ENCODE results near the gene RNPS1. TPM values are rescaled to one million over a fixed set of nuclear protein-coding genes. Genes with fewer than 3 reads are reported as not detected.

RNPS1 gene
- total RNA-seq, 1 experiment from 2014 or later, result 131 TPM

DNA sequence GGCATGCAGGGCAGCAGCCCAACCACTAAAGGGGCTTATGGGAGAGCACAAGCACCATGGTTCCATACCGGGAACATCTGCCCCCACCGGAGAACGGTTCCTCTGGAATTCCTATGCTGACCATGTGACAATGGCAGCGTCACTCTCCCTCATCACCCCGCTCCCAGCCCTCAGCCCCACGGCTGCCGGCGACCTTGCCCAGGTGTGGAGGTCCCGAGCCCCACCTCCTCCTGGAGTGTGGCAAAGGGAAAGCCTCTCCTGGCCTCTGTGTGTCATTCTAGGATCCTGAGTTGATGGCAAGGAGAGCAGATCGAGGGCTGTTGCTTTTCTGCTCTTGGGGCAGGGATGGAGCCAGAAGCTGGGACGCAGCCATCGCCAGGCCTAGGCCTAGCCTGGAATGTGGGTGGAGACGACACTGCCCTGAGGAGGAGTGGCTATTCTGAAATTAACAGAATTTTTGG is 17.8 kb upstream of the RNPS1 start:
- ChIA-PET CTCF (no interaction called here), POLR2A (ENCODE audit: unreplicated experiment) (no interaction called here)
- intact Hi-C loops (cut with micrococcal nuclease), result no loop called here
- H3F3A ChIP-seq (ENCODE audit: low read length, unreplicated experiment), result no peaks in the 10 kb centered on the region
- no peak overlapping the region for H2AFZ ChIP-seq (ENCODE audit: low read length)
- H4K20me1 ChIP-seq (ENCODE audit: low read length), result no peaks in the 10 kb centered on the region
- BruUV-seq (replicated peaks), result no TSS peak
- H3K9ac ChIP-seq (ENCODE audit: low read length), result no peak overlapping the region
- no peaks in the 10 kb centered on the region for H3K4me1 ChIP-seq (ENCODE audit: insufficient read depth, low read length)
- H3K79me2 ChIP-seq (ENCODE audit: low read length), result no peaks in the 10 kb centered on the region
- no peaks in the 10 kb centered on the region for H3K9me2 ChIP-seq (replicated peaks; ENCODE audit: low read length)
- H3K27ac ChIP-seq (ENCODE audit: low read length), result no peak overlapping the region
- no peak for ATAC-seq
- no peaks in the 10 kb centered on the region for H3K9me3 ChIP-seq (ENCODE audit: low read length)
- no peak overlapping the region for H3K4me3 ChIP-seq (ENCODE audit: low read length)
- TF ChIP-seq EZH2 (IDR thresholded peaks at IDR 0.05; ENCODE audit: low read length, unreplicated experiment) (no peak), EZH2phosphoT487 (IDR thresholded peaks at IDR 0.05; ENCODE audit: borderline replicate concordance, low read length) (no peak)
- TF ChIP-seq, protein P1, sequence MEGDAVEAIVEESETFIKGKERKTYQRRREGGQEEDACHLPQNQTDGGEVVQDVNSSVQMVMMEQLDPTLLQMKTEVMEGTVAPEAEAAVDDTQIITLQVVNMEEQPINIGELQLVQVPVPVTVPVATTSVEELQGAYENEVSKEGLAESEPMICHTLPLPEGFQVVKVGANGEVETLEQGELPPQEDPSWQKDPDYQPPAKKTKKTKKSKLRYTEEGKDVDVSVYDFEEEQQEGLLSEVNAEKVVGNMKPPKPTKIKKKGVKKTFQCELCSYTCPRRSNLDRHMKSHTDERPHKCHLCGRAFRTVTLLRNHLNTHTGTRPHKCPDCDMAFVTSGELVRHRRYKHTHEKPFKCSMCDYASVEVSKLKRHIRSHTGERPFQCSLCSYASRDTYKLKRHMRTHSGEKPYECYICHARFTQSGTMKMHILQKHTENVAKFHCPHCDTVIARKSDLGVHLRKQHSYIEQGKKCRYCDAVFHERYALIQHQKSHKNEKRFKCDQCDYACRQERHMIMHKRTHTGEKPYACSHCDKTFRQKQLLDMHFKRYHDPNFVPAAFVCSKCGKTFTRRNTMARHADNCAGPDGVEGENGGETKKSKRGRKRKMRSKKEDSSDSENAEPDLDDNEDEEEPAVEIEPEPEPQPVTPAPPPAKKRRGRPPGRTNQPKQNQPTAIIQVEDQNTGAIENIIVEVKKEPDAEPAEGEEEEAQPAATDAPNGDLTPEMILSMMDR (conservative IDR thresholded peaks at IDR 0.05; ENCODE audit: low read depth, low read length), result no peak
- H3K27me3 ChIP-seq (ENCODE audit: low read length), result no peaks in the 10 kb centered on the region
- no peaks in the 10 kb centered on the region for H3K36me3 ChIP-seq (ENCODE audit: low read depth, low read length)
- no peak overlapping the region for H3K4me2 ChIP-seq (ENCODE audit: low read length)
- DNase-seq, result no peak

DNA sequence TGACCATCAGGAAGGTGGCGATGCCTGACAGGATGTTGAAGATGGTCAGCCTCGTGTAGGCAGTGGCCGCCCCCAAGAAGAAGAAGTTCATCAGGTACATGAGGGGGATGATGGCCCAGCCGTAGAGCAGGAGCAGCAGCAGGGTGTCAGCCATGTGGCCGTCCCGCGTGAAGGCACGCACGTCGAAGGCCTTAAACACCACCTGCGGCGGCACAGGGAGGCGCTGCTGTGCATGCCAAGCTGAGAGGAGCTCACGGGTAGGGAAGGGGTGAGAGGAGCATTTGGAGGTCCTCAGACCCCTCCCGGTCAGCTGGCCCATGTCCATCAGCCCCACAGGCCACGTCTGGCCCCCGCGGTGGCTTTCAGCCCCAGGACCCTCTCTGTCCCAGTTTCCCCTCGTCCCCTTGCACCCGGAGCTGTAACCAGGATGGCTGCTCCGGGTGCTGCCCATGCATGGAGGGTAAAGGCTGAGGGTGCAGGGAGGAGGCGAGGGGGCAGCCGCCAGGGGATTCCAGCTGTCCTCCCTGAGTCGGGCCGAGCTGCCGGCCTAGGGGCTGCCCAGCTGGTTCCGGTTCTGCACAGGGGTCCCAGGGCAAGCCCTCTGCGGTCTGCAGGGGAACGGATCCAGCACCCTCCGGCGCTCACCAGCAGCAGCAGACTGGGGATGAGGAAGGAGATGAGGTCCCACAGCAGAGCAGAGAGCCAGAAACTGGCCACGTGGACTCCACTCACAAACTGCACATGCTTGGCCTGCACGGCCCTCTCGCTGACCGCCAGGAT is 17.1 kb upstream of the RNPS1 start:
- H3K27me3 ChIP-seq (ENCODE audit: low read length), result no peaks in the 10 kb centered on the region
- BruUV-seq (replicated peaks), result no TSS peak

More for the DNA sequence above, 17.1 kb upstream of the RNPS1 start:
- Histone ChIP-seq H4K20me1 (ENCODE audit: low read length) (no peaks in the 10 kb centered on the region), H3K79me2 (ENCODE audit: low read length) (no peaks in the 10 kb centered on the region), H3K4me2 (ENCODE audit: low read length) (no peak overlapping the region), H3K9me2 (replicated peaks; ENCODE audit: low read length) (no peaks in the 10 kb centered on the region), H3K9me3 (ENCODE audit: low read length) (no peaks in the 10 kb centered on the region), H3K27ac (ENCODE audit: low read length) (no peak overlapping the region), H3K36me3 (ENCODE audit: low read depth, low read length) (no peaks in the 10 kb centered on the region), H3K4me3 (ENCODE audit: low read length) (no peak overlapping the region), H3K9ac (ENCODE audit: low read length) (no peak overlapping the region), H3K4me1 (ENCODE audit: insufficient read depth, low read length) (no peaks in the 10 kb centered on the region), H3F3A (ENCODE audit: low read length, unreplicated experiment) (no peaks in the 10 kb centered on the region), H2AFZ (ENCODE audit: low read length) (no peak overlapping the region)
- intact Hi-C loops (cut with micrococcal nuclease), result no loop called here
- no peak for ATAC-seq
- POLR2A ChIA-PET (ENCODE audit: unreplicated experiment), result no interaction called here
- TF ChIP-seq EZH2phosphoT487 (IDR thresholded peaks at IDR 0.05; ENCODE audit: borderline replicate concordance, low read length) (no peak), EZH2 (IDR thresholded peaks at IDR 0.05; ENCODE audit: low read length, unreplicated experiment) (no peak)
- TF ChIP-seq, protein P1 (conservative IDR thresholded peaks at IDR 0.05; ENCODE audit: low read depth, low read length), result no peak
- CTCF ChIA-PET, result no interaction called here
- DNase-seq, result no peak
